T-helper 17 cell (primary cell): ENCODE measurements around the gene LGI2. TPM values are rescaled to one million over a fixed set of nuclear protein-coding genes. Genes with fewer than 3 reads are reported as not detected.

Experiments
- ATAC-seq: fragments of 150-1000 bp; cut with Tn5 transposase; 2 replicates; pipeline ENCODE4 v1.10.0; 2021; ENCODE audit warnings: mild to moderate bottlenecking, moderate library complexity
- DNase-seq, 3 donors: peaks; one replicate each; pipeline versions ENCODE4 v3.0.0 to v3.0.0-alpha.2; 2020 to 2021
- H3K9me3 ChIP-seq: one replicate; pipeline ENCODE4 v1.7.0; 2013; ENCODE audit warnings: low read length, mild to moderate bottlenecking; ENCODE audit not compliant: control insufficient read depth, poor library complexity, severe bottlenecking
- H3K27ac Mint-ChIP-seq: one replicate; pipeline ENCODE4 v1.8.0; 2022; ENCODE audit warnings: mild to moderate bottlenecking, moderate library complexity, mixed read lengths
- H3K27me3 Mint-ChIP-seq: one replicate; pipeline ENCODE4 v1.8.0; 2022; ENCODE audit warnings: mixed read lengths
- H3K36me3 Mint-ChIP-seq: one replicate; pipeline ENCODE4 v1.8.0; 2022; ENCODE audit warnings: low read depth, mixed read lengths
- H3K4me1 Mint-ChIP-seq: one replicate; pipeline ENCODE4 v1.8.0; 2022; ENCODE audit warnings: mild to moderate bottlenecking, mixed read lengths
- H3K4me3 Mint-ChIP-seq: one replicate; pipeline ENCODE4 v1.8.0; 2022; ENCODE audit warnings: mild to moderate bottlenecking, moderate library complexity, mixed read lengths
- total RNA-seq, 4 donors: library from RNA in 2 of 4; stranded (reverse) in 2 of 4; gene quantifications; one replicate each; pipeline ENCODE4 v1.2.3 and lab custom pipeline; 2022 to 2026

LGI2 gene
- total RNA-seq, 2 donors from 2014 or later = not detected

- DNase-seq (no peak), ATAC-seq (no peak)
- Mint-ChIP-seq H3K4me3 (no peak overlapping the region), H3K27ac (no peak overlapping the region), H3K4me1 (peaks cover 5% of the 10 kb centered on the region), H3K36me3 (no peaks in the 10 kb centered on the region), H3K27me3 (peaks cover 58% of the 10 kb centered on the region)
- H3K9me3 ChIP-seq = no peaks in the 10 kb centered on the region
Observed at GRCh38 chr4:24978291-24979075, 52.3 kb downstream of the LGI2 start.

- H3K9me3 ChIP-seq = no peaks in the 10 kb centered on the region
- Mint-ChIP-seq H3K4me3 (no peak overlapping the region), H3K27ac (no peak overlapping the region), H3K27me3 (peaks cover 73% of the 10 kb centered on the region), H3K36me3 (no peaks in the 10 kb centered on the region), H3K4me1 (peaks cover 5% of the 10 kb centered on the region)
- DNase-seq (no peak), ATAC-seq (no peak)
Observed at GRCh38 chr4:24975510-24975909, 55.2 kb downstream of the LGI2 start.

GRCh38 chr4:24973747-24974601, 56.8 kb downstream of the LGI2 start:
- ATAC-seq (no peak), DNase-seq (no peak)
- H3K27me3 Mint-ChIP-seq = peaks cover 67% of the 10 kb centered on the region
- H3K4me3 Mint-ChIP-seq = no peak overlapping the region
- H3K4me1 Mint-ChIP-seq = no peaks in the 10 kb centered on the region
- H3K9me3 ChIP-seq = no peaks in the 10 kb centered on the region
- no peaks in the 10 kb centered on the region for H3K36me3 Mint-ChIP-seq
- no peak overlapping the region for H3K27ac Mint-ChIP-seq

- Mint-ChIP-seq H3K4me1 (no peaks in the 10 kb centered on the region), H3K27ac (no peak overlapping the region), H3K27me3 (peaks cover 61% of the 10 kb centered on the region), H3K36me3 (no peaks in the 10 kb centered on the region), H3K4me3 (no peak overlapping the region)
- no peaks in the 10 kb centered on the region for H3K9me3 ChIP-seq
- ATAC-seq (no peak), DNase-seq (no peak)
Observed at GRCh38 chr4:24973404-24973746, 57.4 kb downstream of the LGI2 start.

- Mint-ChIP-seq H3K4me1 (no peaks in the 10 kb centered on the region), H3K4me3 (no peak overlapping the region), H3K27ac (no peak overlapping the region), H3K36me3 (no peaks in the 10 kb centered on the region), H3K27me3 (peaks cover 46% of the 10 kb centered on the region)
- DNase-seq (no peak), ATAC-seq (no peak)
- no peaks in the 10 kb centered on the region for H3K9me3 ChIP-seq
Observed at GRCh38 chr4:24971192-24971591, 59.6 kb downstream of the LGI2 start.

- no peak overlapping the region for H3K27ac Mint-ChIP-seq
- peaks cover 45% of the 10 kb centered on the region for H3K27me3 Mint-ChIP-seq
- H3K9me3 ChIP-seq = no peaks in the 10 kb centered on the region
- no peaks in the 10 kb centered on the region for H3K4me1 Mint-ChIP-seq
- DNase-seq = no peak
- H3K4me3 Mint-ChIP-seq = no peak overlapping the region
- H3K36me3 Mint-ChIP-seq = no peaks in the 10 kb centered on the region
- ATAC-seq = no peak
Observed at GRCh38 chr4:24970635-24971034, 60.1 kb downstream of the LGI2 start.

GRCh38 chr4:24970191-24970590, 60.6 kb downstream of the LGI2 start:
- H3K9me3 ChIP-seq = no peaks in the 10 kb centered on the region
- no peak for DNase-seq
- Mint-ChIP-seq H3K36me3 (no peaks in the 10 kb centered on the region), H3K4me3 (no peak overlapping the region), H3K4me1 (no peaks in the 10 kb centered on the region), H3K27ac (no peak overlapping the region), H3K27me3 (peaks cover 41% of the 10 kb centered on the region)
- no peak for ATAC-seq

- Mint-ChIP-seq H3K27ac (no peak overlapping the region), H3K36me3 (no peaks in the 10 kb centered on the region), H3K4me3 (no peak overlapping the region), H3K27me3 (peaks cover 34% of the 10 kb centered on the region), H3K4me1 (no peaks in the 10 kb centered on the region)
- no peak for DNase-seq
- no peaks in the 10 kb centered on the region for H3K9me3 ChIP-seq
- ATAC-seq = no peak
Observed at GRCh38 chr4:24969486-24969885, 61.3 kb downstream of the LGI2 start.

GRCh38 chr4:24968992-24969391, 61.8 kb downstream of the LGI2 start:
- no peak for ATAC-seq
- no peaks in the 10 kb centered on the region for H3K36me3 Mint-ChIP-seq

GRCh38 chr4:24968278-24968677, 62.5 kb downstream of the LGI2 start:
- ATAC-seq (no peak), DNase-seq (no peak)
- H3K27ac Mint-ChIP-seq = no peak overlapping the region
- H3K9me3 ChIP-seq = no peaks in the 10 kb centered on the region
- H3K4me1 Mint-ChIP-seq = no peaks in the 10 kb centered on the region
- no peaks in the 10 kb centered on the region for H3K36me3 Mint-ChIP-seq
- H3K4me3 Mint-ChIP-seq = no peak overlapping the region
- H3K27me3 Mint-ChIP-seq = peaks cover 25% of the 10 kb centered on the region

More at GRCh38 chr4:24968992-24969391, 61.8 kb downstream of the LGI2 start:
- no peak overlapping the region for H3K27ac Mint-ChIP-seq
- no peaks in the 10 kb centered on the region for H3K9me3 ChIP-seq
- no peaks in the 10 kb centered on the region for H3K4me1 Mint-ChIP-seq
- no peak overlapping the region for H3K4me3 Mint-ChIP-seq
- H3K27me3 Mint-ChIP-seq = peaks cover 31% of the 10 kb centered on the region
- no peak for DNase-seq

GRCh38 chr4:24967346-24967745, 63.4 kb downstream of the LGI2 start:
- Mint-ChIP-seq H3K27me3 (peaks cover 16% of the 10 kb centered on the region), H3K27ac (no peak overlapping the region), H3K4me1 (no peaks in the 10 kb centered on the region), H3K4me3 (no peak overlapping the region), H3K36me3 (no peaks in the 10 kb centered on the region)
- H3K9me3 ChIP-seq = no peaks in the 10 kb centered on the region
- DNase-seq (no peak), ATAC-seq (no peak)

GRCh38 chr4:24966076-24966475, 64.7 kb downstream of the LGI2 start:
- Mint-ChIP-seq H3K36me3 (no peaks in the 10 kb centered on the region), H3K4me1 (no peaks in the 10 kb centered on the region), H3K4me3 (no peak overlapping the region), H3K27me3 (peaks cover 3% of the 10 kb centered on the region), H3K27ac (no peak overlapping the region)
- no peak for DNase-seq
- no peaks in the 10 kb centered on the region for H3K9me3 ChIP-seq
- no peak for ATAC-seq

- no peaks in the 10 kb centered on the region for H3K27me3 Mint-ChIP-seq
- no peak overlapping the region for H3K27ac Mint-ChIP-seq
- no peaks in the 10 kb centered on the region for H3K4me1 Mint-ChIP-seq
- ATAC-seq (no peak), DNase-seq (no peak)
- H3K36me3 Mint-ChIP-seq = no peaks in the 10 kb centered on the region
- no peak overlapping the region for H3K4me3 Mint-ChIP-seq
- H3K9me3 ChIP-seq = no peaks in the 10 kb centered on the region
Observed at GRCh38 chr4:24965627-24966026, 65.1 kb downstream of the LGI2 start.
